ENCODE results near the gene RHOG. TPM values are rescaled to one million over a fixed set of nuclear protein-coding genes. Genes with fewer than 3 reads are reported as not detected.
A peak's percentile ranks its signal among the peaks of the same experiment; 100 is the strongest.

Gene RHOG
- total RNA-seq, 1 donor from 2014 or later, result 163 TPM

DNA sequence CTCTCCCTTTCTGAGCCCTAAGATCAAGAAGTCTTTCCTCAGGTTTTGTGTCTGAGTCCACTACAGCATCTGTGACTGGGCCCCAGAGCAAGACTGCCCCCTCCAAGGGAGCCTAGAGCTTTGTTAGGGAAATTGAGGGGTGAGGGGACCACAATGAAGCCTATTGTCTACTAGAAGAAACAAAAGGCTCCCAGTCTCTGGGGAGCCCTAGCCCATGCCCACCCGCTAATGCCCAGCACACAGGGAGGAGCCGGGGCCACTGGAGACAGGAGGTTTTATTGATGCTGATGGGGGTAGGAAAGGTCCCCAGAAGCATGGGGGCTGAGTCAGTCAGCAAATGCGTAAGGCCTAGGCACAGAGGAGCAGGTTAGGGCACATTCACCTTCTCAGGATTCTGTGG lies 14.0 kb downstream of the RHOG start:
- Mint-ChIP-seq H3K9me3 (no peaks in the 10 kb centered on the region), H3K36me3 (ENCODE audit: low read depth) (peaks cover 59% of the 10 kb centered on the region), H3K4me1 (peaks cover 41% of the 10 kb centered on the region), H3K27me3 (no peaks in the 10 kb centered on the region), H3K27ac (no peak overlapping the region), H3K4me3 (no peak overlapping the region)
- TF ChIP-seq, protein P1, sequence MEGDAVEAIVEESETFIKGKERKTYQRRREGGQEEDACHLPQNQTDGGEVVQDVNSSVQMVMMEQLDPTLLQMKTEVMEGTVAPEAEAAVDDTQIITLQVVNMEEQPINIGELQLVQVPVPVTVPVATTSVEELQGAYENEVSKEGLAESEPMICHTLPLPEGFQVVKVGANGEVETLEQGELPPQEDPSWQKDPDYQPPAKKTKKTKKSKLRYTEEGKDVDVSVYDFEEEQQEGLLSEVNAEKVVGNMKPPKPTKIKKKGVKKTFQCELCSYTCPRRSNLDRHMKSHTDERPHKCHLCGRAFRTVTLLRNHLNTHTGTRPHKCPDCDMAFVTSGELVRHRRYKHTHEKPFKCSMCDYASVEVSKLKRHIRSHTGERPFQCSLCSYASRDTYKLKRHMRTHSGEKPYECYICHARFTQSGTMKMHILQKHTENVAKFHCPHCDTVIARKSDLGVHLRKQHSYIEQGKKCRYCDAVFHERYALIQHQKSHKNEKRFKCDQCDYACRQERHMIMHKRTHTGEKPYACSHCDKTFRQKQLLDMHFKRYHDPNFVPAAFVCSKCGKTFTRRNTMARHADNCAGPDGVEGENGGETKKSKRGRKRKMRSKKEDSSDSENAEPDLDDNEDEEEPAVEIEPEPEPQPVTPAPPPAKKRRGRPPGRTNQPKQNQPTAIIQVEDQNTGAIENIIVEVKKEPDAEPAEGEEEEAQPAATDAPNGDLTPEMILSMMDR (IDR thresholded peaks at IDR 0.05), result no peak
- no peak for DNase-seq
- ChIA-PET POLR2A (interaction anchor here (1.5 to 6.0 kb wide), 2 partner anchors 12 to 28 kb away, joined by 5 to 91 read pairs; partner anchors contain the start of gene RHOG), CTCF (interaction anchor here (0.8 to 5.9 kb wide), 2 partner anchors 13 to 23 kb away, joined by 4 to 51 read pairs; partner anchors contain the start of gene RHOG)
- intact Hi-C loops (cut with micrococcal nuclease), result no loop called here
- no peak for ATAC-seq (ENCODE audit: low read depth)

DNA sequence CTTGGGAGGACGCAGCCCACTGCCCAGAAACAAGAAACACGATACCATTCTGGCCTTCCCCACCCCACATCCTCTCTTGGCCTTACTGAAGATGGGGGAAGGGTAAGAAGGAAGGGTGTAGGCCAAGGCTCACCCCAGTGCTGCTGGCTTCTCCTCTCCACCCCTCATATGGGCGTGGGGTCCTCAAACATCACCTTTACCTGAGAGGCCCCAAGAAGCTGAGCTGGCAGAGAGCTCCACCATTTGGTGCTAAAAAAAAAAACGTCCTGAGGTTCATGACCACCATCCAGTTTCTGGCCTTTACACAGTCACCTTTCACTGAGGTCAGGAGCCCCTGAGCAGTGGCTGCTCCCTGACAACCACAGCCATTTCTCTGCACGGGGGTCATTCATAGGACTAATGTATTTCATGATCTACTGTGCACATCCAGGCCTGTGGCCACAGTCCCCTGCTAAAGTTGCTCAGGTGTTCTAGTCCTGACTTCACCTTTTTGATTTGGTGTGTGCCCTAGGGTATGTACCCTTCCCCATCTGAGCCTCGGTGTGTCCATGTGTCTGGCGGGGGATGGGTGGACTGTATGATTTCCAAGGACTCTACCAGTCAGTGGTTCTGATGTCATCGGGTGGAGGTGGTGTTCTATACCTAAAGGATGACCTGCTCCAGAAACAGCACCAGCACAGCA lies 15.1 kb downstream of the RHOG start:
- H3K27me3 Mint-ChIP-seq, result no peaks in the 10 kb centered on the region
- H3K4me3 Mint-ChIP-seq, result peak overlapping the region; percentile 19
- DNase-seq (no peak), ATAC-seq (ENCODE audit: low read depth) (no peak)
- H3K27ac Mint-ChIP-seq, result peak overlapping the region; percentile 42
- TF ChIP-seq, protein P1 (IDR thresholded peaks at IDR 0.05), result no peak
- H3K36me3 Mint-ChIP-seq (ENCODE audit: low read depth), result peaks cover 48% of the 10 kb centered on the region
- ChIA-PET POLR2A (interaction anchor here (0.6 to 6.0 kb wide), 6 partner anchors 12 to 29 kb away, joined by 4 to 91 read pairs (median 8); partner anchors contain the start of genes RHOG and STIM1), CTCF (interaction anchor here (0.7 to 5.9 kb wide), 9 partner anchors 8 to 247 kb away, joined by 3 to 51 read pairs (median 5); partner anchors contain the start of genes RHOG and STIM1)
- intact Hi-C loops (cut with micrococcal nuclease), result no loop called here
- no peaks in the 10 kb centered on the region for H3K9me3 Mint-ChIP-seq
- peaks cover 30% of the 10 kb centered on the region for H3K4me1 Mint-ChIP-seq

DNA sequence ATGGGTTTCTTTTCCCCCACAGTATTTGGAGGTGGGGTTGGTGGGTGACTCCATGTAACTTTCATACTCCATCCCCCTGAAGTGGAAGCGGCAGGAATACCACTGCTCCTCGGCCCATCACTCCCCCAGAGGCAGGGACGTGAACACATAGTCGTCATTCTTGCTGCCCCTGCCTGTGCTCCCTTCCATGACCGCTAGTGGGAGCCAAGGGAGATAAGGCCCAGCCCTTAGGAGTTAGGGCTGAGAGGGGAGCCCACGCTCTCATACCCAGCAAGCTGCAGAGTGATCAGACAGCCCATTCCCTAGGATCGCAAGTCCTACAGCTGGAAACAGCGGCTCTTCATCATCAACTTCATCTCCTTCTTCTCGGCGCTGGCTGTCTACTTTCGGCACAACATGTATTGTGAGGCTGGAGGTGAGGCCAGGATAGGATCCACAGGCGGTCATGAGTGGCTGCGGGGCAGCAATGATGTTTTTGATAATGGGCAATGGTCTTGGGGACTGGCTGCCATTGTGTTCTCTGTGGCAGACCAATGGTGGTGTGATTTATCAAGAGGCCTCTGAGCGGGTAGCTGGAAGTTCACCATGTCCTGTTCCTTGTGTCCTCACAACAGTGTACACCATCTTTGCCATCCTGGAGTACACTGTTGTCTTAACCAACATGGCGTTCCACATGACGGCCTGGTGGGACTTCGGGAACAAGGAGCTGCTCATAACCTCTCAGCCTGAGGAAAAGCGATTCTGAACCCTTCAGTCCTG lies 15.9 kb downstream of the RHOG start:
- peak overlapping the region; percentile 42 for H3K27ac Mint-ChIP-seq
- peak; percentile 98 for ATAC-seq (ENCODE audit: low read depth)
- peaks cover 41% of the 10 kb centered on the region for H3K36me3 Mint-ChIP-seq (ENCODE audit: low read depth)
- peak; percentile 70 for DNase-seq
- POLR2A ChIA-PET, result interaction anchor here (0.6 to 6.0 kb wide), 6 partner anchors 12 to 29 kb away, joined by 4 to 91 read pairs (median 8); partner anchors contain the start of genes RHOG and STIM1
- CTCF ChIA-PET, result interaction anchor here (0.7 to 5.9 kb wide), 9 partner anchors 9 to 247 kb away, joined by 3 to 51 read pairs (median 5); partner anchors contain the start of genes RHOG and STIM1
- intact Hi-C loops (cut with micrococcal nuclease), result loop anchor here (1.0 kb wide), 2 partner anchors 16 to 247 kb away; no protein-coding TSS in a partner anchor
- H3K27me3 Mint-ChIP-seq, result no peaks in the 10 kb centered on the region
- H3K4me3 Mint-ChIP-seq, result no peak overlapping the region
- TF ChIP-seq, protein P1 (IDR thresholded peaks at IDR 0.05), result peak; percentile 48
- H3K9me3 Mint-ChIP-seq, result no peaks in the 10 kb centered on the region
- peaks cover 28% of the 10 kb centered on the region for H3K4me1 Mint-ChIP-seq

DNA sequence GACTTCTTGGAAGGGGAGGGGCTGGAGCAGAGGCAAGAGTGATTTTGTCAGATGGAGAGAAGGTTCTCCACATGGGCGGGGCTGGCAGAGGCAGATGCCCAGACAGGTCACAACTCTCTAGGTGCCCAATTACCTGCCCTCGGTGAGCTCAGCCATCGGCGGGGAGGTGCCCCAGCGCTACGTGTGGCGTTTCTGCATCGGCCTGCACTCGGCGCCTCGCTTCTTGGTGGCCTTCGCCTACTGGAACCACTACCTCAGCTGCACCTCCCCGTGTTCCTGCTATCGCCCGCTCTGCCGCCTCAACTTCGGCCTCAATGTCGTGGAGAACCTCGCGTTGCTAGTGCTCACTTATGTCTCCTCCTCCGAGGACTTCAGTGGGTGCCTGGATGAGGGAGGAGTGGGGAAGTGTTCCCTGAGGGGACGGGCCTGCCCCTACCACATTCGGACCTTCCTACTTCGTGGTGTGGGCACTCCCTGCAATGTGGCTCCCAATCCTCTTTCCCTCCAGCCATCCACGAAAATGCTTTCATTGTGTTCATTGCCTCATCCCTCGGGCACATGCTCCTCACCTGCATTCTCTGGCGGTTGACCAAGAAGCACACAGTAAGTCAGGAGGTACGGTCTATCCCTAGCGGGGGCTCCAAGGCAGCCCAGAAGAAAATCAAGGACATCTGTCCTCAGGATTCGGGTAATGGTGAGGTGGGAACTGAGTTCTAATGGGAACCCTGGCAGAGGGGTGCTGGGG lies 16.8 kb downstream of the RHOG start:
- Mint-ChIP-seq H3K36me3 (ENCODE audit: low read depth) (peaks cover 35% of the 10 kb centered on the region), H3K27me3 (no peaks in the 10 kb centered on the region), H3K27ac (peak overlapping the region; percentile 65), H3K9me3 (no peaks in the 10 kb centered on the region), H3K4me1 (peaks cover 28% of the 10 kb centered on the region), H3K4me3 (no peak overlapping the region)
- CTCF ChIA-PET, result interaction anchor here (1.7 to 5.9 kb wide), 4 partner anchors 12 to 248 kb away, joined by 5 to 51 read pairs (median 10); partner anchors contain the start of gene RHOG
- TF ChIP-seq, protein P1 (IDR thresholded peaks at IDR 0.05), result no peak
- no peak for ATAC-seq (ENCODE audit: low read depth)
- no peak for DNase-seq
- intact Hi-C loops (cut with micrococcal nuclease), result loop anchor here (1.0 kb wide), 2 partner anchors 17 to 248 kb away; no protein-coding TSS in a partner anchor
- POLR2A ChIA-PET, result interaction anchor here (1.5 to 6.0 kb wide), 2 partner anchors 15 to 25 kb away, joined by 9 to 91 read pairs; partner anchors contain the start of gene RHOG
